Erythroblast (primary cell): ENCODE results near the gene CFAP77.

Experiments used
- GATA1 ChIP-seq: IDR thresholded peaks from 2 replicates; pipeline ENCODE4 v1.6.1; 2011; ENCODE audit warnings: low read depth, mild to moderate bottlenecking, control low read depth, low read length, moderate library complexity
- POLR2A ChIP-seq: IDR thresholded peaks from 2 replicates; pipeline ENCODE4 v1.6.1; 2011; ENCODE audit warnings: mild to moderate bottlenecking, low read length

GRCh38 chr9:132517815-132518550 is 108.0 kb downstream of the CFAP77 start:
- no peak for TF ChIP-seq POLR2A
- TF ChIP-seq GATA1 = no peak
